GM15510 (cell line): ENCODE measurements around the gene UBE2J2.

ENCODE experiments used
- POLR2A ChIP-seq: IDR thresholded peaks from 3 replicates; pipeline ENCODE4 v1.6.1; 2011; ENCODE audit warnings: borderline replicate concordance; ENCODE audit not compliant: insufficient read length; ENCODE audit errors: extremely low read depth

Gene UBE2J2

DNA sequence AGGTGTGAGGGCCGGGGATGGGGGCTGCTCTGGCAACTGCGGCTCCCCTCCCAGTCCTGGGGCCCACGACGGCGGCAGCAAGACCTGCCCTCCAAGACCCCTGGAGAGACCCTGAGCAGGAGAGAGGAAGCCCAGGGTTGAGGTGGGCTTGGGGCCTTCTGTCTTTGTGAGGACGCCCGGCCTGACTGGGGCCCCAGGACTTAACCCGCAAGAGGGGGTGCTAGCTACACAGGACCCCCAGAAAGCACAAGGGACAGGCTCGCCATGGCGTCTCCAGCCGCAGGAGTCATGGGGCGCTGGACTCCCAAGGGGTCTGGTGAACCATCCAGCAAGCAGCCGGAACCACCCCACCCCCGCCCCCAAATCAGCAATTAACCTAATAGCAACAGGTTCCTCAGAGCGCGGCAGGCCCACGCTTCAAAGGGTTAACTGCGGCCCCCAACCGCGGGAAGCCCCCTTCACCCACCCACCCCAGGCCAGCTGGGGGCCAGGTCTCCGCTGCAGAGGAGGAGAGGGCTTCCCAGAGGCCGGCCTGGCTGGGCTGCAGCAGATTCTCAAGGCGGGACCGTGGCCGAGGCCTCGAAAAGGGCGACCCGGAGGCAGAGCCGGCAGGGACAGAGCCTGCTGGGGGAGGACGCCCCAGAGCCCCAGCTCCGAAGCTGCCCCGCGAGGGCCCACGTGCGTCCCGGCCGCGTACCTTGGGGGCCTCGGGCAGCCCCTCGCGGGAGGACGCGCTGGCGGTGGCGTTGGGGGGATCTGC lies 27.7 kb downstream of the UBE2J2 start:
- TF ChIP-seq POLR2A = no peak

DNA sequence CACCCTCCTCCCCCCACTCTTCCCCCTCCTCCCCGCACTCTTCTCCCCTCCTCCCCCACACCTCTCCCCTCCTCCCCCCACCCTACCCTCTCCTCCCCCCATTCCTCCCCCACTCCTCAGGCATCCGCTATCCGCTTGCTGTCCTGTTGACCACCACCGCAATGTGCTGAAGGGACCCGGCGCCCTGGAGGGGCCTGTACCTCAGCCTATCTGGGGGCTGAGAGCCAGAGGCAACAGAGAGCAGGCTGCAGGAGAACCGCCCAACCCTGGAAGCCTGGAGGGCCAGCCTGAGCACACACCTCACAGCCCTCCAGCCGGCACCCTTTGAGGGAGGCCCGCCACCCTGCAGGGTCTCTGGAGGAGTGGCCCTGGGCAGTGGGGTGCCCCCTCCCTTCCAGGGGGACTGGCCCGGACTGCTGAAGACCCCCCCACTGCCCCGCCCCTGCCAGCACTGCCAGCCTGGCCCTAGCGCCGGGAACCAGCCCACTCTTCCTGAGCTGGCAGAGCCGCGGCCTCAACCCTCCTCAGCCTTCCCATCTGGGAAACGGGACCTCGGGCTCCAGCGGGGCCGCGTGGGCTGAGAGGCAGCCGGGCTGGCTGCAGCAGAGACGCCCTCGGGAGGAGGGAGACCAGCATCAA lies 28.4 kb downstream of the UBE2J2 start:
- no peak for TF ChIP-seq POLR2A

DNA sequence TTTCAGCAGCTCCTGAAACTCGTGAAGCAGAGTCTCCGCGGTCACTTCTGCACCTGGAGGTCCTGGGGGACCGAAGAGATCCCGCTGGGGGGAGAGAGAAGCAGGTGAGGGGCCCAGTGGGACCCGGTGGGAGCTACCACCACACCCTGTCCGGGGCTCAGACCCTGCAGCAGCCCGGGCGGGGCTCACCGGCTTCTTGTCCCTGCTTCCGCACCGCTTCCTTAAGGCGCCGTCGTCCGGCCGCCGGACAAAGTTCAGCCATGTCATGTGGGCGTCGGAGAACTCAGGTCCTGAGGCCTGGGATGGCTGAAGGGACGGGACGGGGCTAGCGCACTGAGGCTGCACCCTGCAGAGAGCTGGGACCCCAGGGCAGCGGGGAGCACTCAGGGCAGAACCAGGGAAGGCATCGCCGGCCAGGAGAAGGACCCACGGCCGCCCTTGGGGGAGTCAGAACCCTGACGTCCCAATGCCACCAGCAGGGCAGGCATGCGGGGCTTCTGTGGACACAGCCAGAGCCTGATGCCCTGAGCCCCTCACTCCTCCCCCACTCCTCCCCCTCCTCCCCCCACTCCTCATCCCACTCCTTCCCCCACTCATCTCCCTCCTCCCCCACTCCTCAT lies 29.4 kb downstream of the UBE2J2 start:
- no peak for TF ChIP-seq POLR2A

DNA sequence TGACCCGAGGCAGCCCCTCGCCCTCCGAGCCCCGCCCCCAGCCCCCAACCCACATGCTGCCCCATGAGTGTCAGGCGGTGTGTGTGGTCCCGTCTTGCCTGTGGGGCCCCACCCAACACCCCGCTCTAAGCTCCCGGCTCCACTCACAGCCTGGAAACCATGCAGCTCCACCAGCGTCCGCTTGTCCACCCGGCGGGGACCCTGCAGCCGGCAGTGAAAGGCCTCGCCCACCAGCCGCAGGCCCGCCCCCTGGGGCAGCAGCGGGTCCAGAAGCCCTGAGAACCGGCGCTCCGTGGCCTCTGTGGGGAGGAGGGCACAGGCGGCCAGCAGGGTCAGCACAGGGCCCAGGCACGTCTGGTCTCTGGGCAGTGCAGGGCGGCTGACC lies 29.9 kb downstream of the UBE2J2 start:
- no peak for TF ChIP-seq POLR2A

DNA sequence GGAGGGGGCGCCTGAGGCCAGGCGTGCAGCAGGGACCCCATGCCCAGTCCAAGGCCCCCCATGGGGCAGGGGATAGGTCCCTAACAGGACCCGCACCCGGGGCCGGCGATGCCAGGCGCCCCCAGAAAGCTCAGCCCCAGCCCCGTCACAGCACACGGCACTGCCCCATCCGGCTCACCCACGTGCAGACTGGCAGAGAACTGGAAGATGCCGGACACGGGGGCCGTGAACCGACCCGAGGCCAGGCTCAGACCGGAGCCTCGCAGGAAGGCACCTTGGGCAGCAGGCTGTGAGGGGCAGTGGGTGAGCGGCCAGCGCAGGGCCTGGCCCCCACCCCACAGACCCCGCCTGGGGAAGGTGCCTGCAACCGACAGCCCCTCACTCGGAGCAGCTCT lies 30.4 kb downstream of the UBE2J2 start:
- TF ChIP-seq POLR2A = no peak

DNA sequence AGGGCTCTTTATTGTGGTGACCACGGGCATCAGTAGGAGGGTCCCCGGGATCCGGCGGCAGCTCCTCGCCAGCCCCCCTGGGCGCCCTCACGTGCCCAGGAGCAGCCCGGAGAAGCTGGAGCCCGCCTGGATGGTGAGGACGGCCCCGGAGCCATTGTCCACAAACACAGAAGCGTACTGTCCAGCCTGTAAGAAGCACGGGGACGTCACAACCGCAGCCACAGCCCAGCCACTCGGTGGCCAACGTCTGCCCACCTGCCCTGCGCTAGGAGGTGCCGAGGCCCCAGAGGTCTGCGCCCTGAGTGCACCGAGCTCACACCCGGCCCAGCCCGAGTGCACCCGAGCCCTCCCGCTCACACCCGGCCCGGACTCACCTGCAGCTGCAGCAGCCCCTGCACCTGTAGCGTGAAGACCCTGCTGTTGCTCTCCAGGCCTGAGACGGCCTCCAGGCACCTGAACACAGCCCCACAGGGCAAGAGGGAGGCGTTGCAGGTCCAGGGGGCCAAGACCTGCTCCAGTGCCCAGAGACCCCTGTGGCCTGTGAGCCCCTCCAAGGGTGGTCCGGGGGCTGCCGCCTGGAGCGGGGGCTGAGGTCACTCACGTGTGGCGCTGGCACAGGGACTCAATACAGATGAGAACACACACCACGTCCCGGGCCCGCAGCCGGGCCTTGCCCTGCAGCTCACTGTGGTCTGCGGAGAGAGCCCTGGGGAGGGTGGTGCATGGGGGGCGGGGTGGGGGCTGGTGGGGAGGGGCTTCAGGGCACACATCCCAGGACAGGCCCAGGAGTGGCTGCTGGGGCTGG lies 31.0 kb downstream of the UBE2J2 start:
- TF ChIP-seq POLR2A = no peak

DNA sequence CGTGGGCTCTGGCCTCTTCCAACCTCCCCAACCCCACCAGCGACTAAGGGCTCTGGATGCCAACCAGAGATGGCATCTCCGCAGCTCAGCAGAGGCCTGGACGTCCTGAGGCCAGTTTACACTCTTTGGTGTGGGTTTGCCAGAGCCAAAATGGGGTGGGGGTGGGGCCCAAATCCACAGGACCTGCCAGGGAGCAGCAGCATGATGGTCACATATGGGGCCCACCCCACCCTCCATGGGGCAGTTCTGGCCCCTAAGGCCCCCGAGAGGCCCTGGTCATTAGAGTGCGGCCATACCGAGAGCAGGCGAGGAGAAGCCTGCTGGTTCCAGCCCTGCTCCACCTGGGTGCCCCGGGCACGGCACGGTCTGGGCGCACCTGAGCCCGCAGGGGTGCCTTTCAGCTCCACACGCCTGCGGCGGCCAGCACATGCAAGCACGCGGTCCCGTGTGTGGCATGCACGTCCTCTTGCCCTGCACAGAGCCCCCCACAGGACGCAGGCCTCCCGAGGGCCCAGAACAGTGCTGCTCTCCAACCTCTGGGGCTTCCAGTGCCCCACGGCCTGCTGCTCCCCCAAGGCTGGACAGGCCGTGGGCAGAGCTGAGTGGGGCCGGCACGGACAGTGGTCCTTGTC lies 31.9 kb downstream of the UBE2J2 start:
- TF ChIP-seq POLR2A = no peak

DNA sequence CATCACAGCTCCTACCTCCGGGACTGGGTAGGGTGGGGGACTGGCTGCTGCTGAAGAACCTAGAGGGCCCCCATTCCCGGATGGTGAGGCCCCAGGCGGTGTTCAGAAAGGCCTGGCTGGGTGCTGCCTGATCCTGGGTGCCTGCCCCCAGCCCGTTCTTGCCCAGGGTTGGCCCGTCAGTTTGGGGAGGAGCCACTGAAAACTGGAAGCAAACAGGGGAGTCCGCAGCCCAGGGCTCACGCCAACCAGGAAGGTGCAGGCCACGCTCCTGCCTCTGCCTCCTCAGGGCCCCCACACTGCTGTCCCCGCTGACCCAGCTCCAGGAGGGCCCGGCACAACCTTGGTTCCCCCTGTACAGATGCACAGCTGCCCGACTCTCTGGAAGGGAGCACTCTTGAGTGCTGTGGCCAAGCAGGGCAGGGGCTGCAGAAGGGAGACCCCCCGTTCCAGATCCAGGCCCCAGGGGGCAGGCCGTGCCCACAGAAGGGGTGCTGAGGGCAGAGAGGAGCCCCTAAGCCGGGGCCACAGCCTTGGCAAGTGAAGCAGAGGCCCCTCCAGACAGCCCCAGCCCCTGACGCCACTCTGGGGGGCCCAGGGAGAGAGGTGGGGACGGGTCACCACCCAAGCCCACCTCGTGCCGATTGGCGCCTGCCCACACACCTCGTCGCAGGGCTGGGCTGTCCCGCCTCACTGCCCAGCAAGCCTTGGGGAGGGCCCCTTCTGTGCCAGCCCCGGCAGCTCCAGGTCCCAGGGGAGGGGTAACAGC lies 32.6 kb downstream of the UBE2J2 start:
- no peak for TF ChIP-seq POLR2A

DNA sequence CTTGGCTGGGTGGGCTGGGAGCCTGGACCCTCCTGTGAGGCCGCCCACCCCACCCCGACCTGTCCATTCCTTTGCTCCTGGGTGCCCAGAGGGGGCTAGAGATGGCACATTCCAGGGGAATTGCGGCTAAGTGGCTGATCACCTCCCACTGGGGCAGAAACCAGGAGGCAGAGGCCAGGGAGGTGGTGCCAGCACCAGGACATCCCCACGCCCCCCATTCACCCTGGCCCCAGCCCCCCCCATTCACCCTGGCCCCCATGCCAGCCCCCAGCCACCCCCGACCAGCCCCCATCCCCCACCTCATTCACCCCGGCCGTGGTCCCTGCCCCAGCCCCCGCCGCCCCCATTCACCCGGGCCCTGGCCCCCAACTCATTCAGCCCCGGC lies 33.3 kb downstream of the UBE2J2 start:
- TF ChIP-seq POLR2A = no peak

DNA sequence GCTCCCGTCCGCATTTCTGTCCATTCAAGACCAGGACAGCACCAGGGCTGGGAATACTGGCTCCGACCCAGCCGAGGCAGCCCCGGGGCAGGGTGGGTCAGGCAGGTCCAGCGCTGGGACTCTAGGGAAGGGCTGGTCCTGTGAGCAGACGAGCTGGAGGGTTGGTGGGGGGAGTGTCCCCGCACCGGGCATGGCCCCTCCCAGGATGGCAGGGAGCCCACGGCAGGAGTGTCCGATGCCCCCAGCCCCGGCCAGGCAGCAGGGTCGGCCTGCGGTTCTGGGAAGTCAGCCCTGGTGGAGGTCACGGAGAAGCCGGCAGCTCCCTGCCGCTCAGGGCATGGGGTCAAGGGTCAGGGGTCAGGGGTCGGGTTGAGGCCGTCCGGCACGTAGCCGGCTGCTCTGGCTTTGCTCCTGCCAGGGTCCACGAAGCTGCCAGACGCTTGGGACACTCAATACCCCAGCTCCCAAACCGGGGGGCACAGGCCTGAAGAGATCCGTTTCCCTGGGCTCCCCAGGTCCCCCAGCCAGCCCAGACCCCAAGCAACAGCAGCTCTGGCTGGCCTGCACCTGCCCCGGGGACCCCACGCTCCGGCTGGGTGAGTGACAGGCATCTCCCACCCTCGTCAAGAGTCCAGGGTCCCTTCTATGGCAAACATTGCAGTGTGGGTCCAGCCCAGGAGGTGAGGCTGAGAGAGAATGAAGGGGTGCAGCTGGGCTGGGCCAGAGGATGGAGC lies 33.9 kb downstream of the UBE2J2 start:
- no peak for TF ChIP-seq POLR2A

DNA sequence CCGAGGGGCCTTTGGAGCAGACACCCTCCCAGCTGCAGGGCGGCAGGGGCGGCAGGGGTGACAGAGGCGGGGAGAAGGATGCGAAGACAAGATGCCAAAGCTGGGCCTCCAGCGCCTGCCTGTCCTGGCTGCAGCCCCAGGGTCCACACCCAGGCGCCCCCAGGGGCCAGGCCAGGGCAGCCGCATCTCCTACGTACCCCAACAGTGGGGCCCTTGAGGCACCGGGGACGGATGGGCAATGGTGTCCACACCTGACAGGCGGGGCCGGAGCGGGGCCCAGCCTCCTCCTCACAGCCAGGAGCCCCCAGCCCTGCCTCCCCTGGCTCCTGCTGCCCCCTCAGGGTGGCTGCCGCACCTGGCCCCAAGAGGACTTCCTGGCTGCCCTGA lies 34.4 kb downstream of the UBE2J2 start:
- TF ChIP-seq POLR2A = no peak

DNA sequence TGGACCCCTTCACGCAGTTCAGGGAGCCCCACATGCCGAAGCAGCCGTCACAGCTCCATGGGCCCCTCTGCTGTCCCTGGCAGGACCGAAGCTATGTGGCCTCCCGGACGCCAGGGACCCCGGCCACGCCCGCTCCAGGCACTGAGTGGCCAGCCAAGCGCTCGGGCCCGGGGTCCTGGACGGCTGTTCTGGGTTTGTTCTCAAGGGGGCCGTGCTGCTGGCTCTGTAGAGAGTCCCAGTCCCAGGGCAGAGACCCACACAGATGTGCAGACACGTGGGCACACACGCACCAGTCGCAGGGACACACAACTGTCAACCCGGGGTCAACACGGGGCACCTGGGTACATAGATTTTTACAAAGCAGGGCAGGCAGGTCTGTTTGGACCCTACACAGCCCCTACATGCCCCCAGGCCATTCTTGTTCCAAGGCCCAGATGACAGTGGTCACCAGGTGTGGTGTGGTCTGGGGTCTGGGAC lies 34.9 kb downstream of the UBE2J2 start:
- TF ChIP-seq POLR2A = no peak

DNA sequence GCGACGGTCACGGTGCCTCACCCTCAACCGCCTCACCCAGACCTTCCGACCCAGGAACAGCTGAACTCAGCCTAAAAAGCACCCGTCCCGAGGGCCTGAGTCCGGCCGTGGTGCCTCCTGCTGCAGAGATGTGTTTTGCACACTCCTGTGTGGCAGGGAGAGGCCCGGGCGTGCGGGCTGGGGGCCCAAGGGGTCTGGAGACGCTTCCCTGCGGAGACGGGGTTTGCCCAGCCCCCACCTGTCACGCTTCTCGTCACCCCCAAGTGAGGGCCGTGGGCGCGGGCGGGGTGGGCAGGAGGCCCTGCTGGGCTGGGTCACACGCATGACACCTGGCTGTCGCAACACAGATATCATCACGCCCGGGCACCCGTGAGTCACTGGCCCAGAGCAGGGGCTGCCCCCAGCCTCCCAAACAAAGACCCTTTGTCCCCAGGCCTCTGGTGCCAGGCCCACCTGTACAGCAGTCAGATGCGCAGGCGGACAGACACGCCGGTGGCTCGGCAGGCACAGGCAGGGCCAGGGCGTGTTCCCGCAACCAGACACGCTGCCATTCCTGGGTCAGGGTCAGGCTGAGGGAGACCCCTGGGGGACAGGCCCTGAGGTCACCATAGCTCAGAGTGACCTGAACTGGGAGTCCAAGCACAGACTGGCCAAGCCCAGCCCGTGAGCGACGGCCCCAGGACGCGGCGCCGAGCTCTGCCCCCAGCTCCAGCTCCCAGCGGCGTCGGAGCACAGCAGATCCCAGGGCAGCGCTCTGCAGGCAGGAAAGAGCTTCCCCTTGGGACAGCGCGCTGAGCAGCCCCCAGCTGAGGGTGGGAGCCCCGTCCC lies 35.6 kb downstream of the UBE2J2 start:
- no peak for TF ChIP-seq POLR2A
